GM18498 (cell line): Measurements from ENCODE around the gene SP140.
A peak's percentile ranks its signal among the peaks of the same experiment; 100 is the strongest.
"Not testable (repeated sequence)": the region's sequence is repeated elsewhere in the genome, so short reads cannot be mapped to it uniquely, and the experiment has no call there.

Experiments
- ATAC-seq: cut with Tn5 transposase; IDR thresholded peaks from one replicate; pipeline ENCODE4 v1.9.1; 2021; ENCODE audit warnings: mild to moderate bottlenecking, moderate library complexity; ENCODE audit not compliant: unreplicated experiment

SP140 gene

DNA sequence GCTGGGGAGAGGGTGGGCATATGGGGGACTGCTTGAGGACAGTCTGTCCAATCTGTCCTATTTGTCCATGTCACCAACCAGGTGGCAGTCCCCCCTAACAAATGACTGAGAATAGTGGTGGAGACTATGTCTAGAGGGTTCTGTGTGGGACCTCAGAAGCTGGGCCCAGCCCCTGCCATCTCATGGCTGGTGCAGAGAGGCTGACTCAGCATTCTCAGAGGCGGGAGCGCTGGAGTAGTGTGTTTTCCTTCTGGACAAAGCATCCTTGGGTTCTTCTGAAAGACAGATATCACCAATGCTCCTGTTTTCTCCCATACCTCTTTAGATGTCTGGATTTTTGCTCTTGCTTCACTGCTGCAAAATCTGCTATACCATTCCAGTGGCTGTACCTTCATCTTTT lies 57.4 kb downstream of the SP140 start:
- no peak for ATAC-seq

DNA sequence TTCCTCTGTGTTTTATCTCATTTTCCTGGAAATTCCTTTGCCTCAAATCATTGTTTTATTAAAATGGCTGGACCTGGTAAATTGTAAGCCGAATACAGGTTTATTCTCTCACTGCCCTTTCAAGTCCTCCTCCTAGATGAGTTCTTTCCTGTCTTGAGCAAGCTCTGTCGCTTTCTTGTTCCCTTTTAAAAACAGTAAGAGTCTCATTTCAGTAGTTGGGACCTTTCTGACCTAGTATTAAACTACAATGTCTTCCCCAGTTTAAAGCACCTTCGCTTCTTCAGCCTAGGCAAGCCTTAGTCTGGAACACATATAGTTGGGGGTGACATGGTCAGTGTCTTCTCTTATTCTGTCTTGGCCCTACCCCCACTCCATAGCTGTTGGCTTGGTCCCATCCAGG lies 60.5 kb downstream of the SP140 start:
- ATAC-seq: no peak

DNA sequence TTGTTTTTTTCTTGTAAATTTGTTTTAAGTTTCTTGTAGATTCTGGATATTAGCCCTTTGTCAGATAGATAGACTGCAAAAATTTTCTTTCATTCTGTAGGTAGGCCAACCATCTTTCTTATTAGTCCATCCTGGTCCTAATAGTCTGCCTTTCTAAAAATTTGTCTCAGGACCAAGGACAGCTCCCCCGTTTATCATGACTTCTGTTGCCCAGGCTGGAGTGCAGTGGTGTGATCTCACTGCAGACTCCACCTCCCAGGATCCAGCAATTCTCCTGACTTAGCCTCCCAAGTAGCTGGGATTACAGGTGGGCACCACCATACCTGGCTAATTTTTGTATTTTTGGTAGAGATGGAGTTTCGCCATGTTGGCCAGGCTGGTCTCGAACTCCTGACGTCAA lies 63.8 kb downstream of the SP140 start:
- ATAC-seq: not testable (repeated sequence)

GRCh38 chr2:230295192-230295591 lies 69.7 kb downstream of the SP140 start:
- no peak for ATAC-seq

DNA sequence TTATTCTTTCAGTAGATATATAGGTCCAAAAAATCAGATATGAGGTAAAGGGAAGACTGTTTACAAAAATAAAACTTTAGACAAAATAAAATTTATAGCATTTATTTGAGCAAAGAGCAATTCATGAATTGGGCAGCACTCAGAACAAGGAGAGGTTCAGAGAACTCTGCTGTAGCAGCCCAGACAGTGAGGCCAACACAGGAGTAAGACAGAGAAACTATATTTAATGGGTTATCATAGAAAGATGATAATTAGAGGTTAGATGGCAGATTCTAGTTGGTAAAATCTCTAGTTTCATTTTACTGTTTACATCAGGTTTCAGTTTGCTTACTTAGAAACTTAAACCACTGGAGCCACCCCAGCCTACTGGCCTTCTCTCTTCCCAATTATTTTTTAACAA lies 71.4 kb downstream of the SP140 start:
- no peak for ATAC-seq

GRCh38 chr2:230299618-230300017 lies 74.1 kb downstream of the SP140 start:
- ATAC-seq: no peak

GRCh38 chr2:230305416-230306275 lies 80.1 kb downstream of the SP140 start:
- ATAC-seq: no peak

DNA sequence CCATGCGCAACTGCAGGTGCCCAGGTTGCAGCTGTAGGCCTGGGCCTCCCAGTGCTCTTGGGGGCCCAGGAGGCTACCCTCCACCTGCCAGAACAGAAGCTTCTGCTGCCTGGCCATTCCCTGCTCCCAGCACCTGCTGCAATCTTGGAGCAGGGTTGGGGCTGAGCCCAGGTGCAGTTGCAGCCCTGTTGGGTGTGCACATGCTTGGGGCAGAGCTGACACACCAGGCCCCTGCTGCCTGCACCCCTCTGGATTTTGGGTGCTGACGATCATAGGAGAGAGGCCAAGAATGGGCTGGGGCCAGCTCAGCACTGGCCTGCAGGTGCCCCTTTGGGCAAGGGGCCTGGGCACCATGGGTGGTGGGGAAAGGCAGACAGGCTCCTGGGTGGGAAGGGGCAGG lies 80.9 kb downstream of the SP140 start:
- ATAC-seq: no peak

- ATAC-seq: no peak
Observed at GRCh38 chr2:230307485-230307884, 81.9 kb downstream of the SP140 start.

DNA sequence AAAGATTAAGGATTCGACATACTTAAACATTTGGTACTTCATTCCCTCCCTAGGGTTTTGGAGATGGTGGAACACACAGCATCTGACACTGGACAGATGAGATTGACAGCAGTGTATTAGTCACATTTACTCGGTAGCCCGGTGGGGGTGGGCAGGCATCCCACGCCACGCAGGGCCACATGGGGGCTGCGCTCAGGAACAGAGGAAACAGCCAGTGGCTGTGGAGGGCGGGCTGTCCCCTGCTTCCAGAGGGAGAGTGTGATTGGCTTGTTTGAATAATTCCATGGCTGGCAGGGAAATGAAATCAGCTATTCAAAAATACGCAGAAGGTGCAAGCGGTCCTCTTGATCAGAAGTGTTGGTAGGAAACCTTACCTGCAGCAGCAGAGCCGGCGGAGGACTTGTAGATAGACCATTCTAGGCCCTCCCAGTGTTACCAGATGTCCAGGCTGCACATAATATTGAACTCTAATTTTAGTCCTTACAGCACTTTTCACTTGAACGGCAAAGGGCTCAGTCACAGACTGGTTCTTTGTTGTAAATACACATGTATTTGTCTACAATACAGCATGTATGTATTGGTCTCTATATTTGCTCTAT lies 83.0 kb downstream of the SP140 start:
- ATAC-seq: no peak

GRCh38 chr2:230310792-230311191 lies 85.3 kb downstream of the SP140 start:
- not testable (repeated sequence) for ATAC-seq

GRCh38 chr2:230311634-230312033 lies 86.1 kb downstream of the SP140 start:
- not testable (repeated sequence) for ATAC-seq

DNA sequence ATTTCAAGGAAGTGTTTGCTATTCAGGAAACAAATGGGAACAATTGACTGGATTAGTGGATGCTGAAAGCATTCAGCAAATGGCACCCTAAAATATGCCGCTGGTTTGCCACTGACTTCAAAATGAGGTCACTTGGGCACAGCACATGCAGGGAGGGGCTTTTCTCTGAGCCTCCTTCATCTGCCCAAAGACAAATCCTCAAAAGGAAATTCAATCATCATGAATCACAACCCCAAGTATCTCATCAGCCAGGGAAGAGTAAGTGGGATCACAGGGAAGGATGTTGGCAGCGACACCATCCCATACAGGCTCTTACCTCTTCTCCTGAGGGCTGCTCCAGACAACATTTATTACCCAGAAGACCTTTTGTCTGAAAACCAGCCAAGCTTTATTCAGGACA lies 87.1 kb downstream of the SP140 start:
- ATAC-seq: no peak

DNA sequence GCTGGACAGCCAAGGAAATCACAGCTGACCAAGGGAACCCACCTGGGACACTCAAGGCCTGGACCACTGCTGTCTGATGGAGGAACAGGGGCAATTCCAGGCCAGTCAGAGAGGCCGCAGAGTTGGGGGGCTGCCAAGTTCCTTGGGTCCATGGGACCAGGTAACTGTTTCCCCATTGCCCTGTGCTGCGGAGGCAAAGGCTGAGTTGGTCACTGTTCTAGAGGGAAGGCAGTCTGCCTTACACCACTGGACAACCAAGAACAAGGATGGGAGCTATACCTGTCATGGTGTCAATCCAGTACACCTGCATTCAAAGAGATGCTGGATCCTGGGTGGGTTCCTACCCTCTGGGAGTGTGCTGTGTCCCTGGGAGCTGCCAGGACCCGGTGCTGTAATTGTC lies 91.8 kb downstream of the SP140 start:
- no peak for ATAC-seq

DNA sequence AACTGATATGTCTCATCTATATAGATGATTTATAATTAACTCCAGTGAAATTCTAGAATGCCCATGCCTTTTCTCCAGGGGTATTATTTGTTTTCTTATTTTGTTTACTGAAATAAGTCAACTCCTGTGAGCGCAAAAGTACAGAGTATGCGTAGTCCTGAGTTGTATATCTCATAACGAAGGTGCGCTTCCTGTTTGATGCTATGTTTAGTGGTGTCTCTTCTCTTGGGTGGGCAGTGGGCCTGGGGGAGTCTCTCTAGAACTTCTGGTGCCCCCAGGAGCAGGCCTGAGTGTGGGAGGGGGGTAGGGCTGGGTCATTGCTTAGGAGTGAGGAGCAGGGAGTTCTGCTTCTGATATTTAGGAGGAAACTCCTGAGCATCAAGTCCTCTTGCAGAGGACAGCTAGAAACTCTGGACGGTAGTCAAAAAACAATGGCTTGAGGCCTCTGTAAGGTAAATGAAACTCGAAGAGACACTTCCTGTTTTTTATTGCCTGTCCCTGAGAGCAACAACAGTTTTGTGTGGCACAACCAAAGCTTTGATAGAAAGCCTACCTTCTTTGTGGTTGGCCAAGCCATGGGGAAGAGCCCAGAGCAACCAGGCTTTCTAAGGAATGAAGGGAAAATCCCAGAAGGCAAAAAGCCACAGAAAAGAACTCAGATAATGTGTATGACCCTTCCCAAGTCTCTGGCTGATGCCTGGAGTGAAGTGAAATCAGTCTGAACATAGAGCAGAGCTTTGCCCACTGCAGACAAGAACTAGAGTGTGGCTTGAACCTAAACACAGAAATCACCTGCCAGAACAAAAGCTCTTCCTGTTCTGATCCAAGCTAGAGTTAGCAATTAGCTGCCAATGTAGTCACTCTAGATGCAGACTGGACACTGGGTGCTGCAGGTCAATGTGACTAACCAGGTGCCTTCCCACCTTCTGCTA lies 92.9 kb downstream of the SP140 start:
- peak; percentile 54 for ATAC-seq

GRCh38 chr2:230319211-230319862 lies 93.8 kb downstream of the SP140 start:
- peak; percentile 79 for ATAC-seq

GRCh38 chr2:230321031-230321430 lies 95.5 kb downstream of the SP140 start:
- no peak for ATAC-seq

DNA sequence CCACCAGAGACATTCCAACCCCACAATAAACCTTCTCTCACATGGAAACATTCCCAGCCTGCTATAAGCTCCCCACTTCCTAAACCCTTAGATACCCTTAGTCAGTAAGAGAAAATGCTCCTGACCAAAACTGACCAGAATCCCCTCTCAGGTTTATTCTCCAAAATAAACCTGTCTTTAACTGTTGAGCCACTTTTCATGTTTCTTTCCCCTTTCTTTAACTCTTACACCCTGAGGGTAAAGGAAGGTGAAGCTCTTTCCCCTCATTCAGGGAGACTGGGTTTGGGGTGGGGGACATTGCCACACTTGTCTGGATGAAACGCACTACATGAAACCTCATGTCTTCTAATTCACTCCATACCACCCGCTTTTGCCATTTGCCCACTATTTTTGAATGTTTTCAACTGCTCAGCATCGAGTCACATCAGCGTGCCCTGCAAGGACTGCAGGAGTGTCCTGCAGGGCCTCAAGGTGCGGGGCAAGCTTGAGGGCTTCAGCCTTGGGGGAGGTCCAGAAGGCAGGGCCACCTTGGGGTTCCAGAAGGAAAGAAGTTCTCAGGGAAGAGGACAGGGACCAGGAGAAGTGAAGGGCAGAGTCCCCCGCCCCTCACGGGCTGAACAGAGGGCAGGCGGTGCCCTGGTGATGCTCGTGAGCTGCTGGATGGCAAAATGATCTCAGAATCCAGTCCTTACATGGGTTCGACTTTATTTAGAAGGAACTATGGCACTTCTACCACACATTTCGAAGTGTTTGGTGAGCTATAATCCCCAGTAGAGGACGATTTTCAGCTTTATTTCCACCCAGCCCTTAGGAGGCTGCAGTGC lies 97.2 kb downstream of the SP140 start:
- no peak for ATAC-seq

DNA sequence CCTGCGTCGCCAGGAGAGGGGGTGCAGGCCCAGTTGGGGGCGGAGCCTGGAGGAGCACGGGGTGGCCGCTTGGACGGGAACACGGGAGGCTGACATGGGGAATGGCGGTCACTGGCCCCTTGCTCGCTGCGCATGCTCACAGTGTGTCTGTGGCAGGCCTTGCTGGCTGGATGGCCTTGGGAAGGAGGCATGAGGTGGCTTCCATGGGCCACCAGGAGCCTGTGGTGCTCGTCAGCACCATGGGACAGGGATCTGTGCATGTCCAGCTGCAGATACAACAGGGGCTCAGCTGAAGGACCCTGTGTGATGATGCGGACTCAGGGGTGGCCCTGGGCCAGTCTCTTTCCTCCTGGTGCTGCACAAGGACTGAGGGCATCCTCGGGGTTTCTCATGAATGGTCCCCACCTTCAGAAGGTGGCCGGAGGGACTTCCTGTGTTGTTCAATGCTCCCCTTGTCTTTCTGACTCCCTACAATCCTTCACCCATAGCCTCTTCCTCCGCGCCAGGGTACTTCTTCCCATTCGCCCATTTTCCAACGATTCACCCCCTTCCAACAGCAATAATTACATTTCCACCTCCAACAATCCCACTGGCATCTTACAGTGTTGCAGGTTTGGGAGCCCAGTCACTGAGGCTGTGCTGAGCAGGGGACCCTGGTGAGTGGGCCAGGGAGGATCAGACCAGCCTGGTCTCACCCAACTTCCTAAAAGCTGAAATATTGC lies 98.0 kb downstream of the SP140 start:
- ATAC-seq: no peak
